HCT116 (cell line): ENCODE data around the gene ALOX5AP.

Experiments used
- EZH2 ChIP-seq: fragments of 200-600 bp; sonication (generic); IDR thresholded peaks from 2 replicates; pipeline ENCODE4 v1.6.1; 2017; ENCODE audit warnings: antibody characterized with exemption, mixed run types
- EZH2phosphoT487 ChIP-seq: fragments of 200-600 bp; IDR thresholded peaks from 2 replicates; pipeline ENCODE4 v1.6.1; 2018; ENCODE audit warnings: antibody characterized with exemption, borderline replicate concordance
- FOSL1 ChIP-seq: IDR thresholded peaks from 2 replicates; pipeline ENCODE4 v1.6.1; 2012; ENCODE audit warnings: low read depth
- POLR2A ChIP-seq: IDR thresholded peaks from 2 replicates; pipeline ENCODE4 v1.7.0; 2011; ENCODE audit warnings: borderline replicate concordance; ENCODE audit not compliant: insufficient read depth, insufficient read length; ENCODE audit errors: extremely low read depth
- POLR2AphosphoS5 ChIP-seq: IDR thresholded peaks from 2 replicates; pipeline ENCODE4 v1.6.1; 2011; ENCODE audit warnings: mild to moderate bottlenecking, low read depth, low read length, moderate library complexity
- YY1 ChIP-seq: IDR thresholded peaks from 2 replicates; pipeline ENCODE4 v1.6.1; 2011; ENCODE audit warnings: low read length, low read depth, moderate library complexity, mild to moderate bottlenecking; ENCODE audit not compliant: insufficient replicate concordance; ENCODE audit errors: extremely low read depth
- TF ChIP-seq, protein P1 (sequence below), 3 experiments: fragments of 200-600 bp in 1 of 3; sonication (generic) in 1 of 3; IDR thresholded peaks in 2 of 3; conservative IDR thresholded peaks in 1 of 3; 2 replicates each; pipeline ENCODE4 v1.5.1; 2012 to 2017; ENCODE audit warnings: low read depth in 2 of 3, low read length in 2 of 3, antibody characterized with exemption in 1 of 3, borderline replicate concordance in 1 of 3, control low read depth in 1 of 3, mild to moderate bottlenecking in 1 of 3, mixed read lengths in 1 of 3, mixed run types in 1 of 3, moderate library complexity in 1 of 3; ENCODE audit not compliant: insufficient read depth in 1 of 3
- TF ChIP-seq, protein P2 (sequence below): IDR thresholded peaks from 2 replicates; pipeline ENCODE4 v1.6.1; 2012; ENCODE audit warnings: low read depth
- TF ChIP-seq, protein P3 (sequence below): IDR thresholded peaks from 2 replicates; pipeline ENCODE4 v1.6.1; 2012
- TF ChIP-seq, protein P4 (sequence below): IDR thresholded peaks from 2 replicates; pipeline ENCODE4 v1.6.1; 2012

DNA sequence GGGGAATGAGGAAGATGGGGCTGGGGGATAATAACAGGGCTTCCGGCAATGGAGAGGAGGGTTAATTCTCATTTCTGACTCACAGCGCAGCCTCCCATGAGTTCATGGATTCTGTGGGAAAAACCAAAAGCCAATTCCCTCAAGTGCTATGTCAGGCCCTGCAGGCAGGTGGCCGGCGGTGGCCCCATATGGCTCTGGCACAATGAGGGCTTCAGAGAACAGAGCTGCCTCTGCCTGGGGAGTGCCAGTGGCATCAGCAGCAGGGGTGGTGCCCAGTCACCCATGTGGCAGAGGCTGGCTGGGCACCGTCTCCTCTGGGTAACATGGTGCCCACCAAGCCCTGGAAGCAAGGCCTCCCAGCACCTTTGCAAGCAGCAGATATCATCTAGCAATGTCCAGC lies 69.1 kb downstream of the ALOX5AP start:
- TF ChIP-seq, protein P1, sequence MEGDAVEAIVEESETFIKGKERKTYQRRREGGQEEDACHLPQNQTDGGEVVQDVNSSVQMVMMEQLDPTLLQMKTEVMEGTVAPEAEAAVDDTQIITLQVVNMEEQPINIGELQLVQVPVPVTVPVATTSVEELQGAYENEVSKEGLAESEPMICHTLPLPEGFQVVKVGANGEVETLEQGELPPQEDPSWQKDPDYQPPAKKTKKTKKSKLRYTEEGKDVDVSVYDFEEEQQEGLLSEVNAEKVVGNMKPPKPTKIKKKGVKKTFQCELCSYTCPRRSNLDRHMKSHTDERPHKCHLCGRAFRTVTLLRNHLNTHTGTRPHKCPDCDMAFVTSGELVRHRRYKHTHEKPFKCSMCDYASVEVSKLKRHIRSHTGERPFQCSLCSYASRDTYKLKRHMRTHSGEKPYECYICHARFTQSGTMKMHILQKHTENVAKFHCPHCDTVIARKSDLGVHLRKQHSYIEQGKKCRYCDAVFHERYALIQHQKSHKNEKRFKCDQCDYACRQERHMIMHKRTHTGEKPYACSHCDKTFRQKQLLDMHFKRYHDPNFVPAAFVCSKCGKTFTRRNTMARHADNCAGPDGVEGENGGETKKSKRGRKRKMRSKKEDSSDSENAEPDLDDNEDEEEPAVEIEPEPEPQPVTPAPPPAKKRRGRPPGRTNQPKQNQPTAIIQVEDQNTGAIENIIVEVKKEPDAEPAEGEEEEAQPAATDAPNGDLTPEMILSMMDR (IDR thresholded peaks at IDR 0.05 in 2 of 3, conservative IDR thresholded peaks at IDR 0.05 in 1 of 3; ENCODE audit: borderline replicate concordance in 1 of 3, insufficient read depth in 1 of 3, low read depth in 2 of 3, low read length in 2 of 3), result peak in 2 of 3 experiments; percentile 39 to 47; a peak in 4 of 6 replicates
- no peak for TF ChIP-seq POLR2AphosphoS5
- no peak for TF ChIP-seq POLR2A
- no peak for TF ChIP-seq EZH2
- TF ChIP-seq, protein P2, sequence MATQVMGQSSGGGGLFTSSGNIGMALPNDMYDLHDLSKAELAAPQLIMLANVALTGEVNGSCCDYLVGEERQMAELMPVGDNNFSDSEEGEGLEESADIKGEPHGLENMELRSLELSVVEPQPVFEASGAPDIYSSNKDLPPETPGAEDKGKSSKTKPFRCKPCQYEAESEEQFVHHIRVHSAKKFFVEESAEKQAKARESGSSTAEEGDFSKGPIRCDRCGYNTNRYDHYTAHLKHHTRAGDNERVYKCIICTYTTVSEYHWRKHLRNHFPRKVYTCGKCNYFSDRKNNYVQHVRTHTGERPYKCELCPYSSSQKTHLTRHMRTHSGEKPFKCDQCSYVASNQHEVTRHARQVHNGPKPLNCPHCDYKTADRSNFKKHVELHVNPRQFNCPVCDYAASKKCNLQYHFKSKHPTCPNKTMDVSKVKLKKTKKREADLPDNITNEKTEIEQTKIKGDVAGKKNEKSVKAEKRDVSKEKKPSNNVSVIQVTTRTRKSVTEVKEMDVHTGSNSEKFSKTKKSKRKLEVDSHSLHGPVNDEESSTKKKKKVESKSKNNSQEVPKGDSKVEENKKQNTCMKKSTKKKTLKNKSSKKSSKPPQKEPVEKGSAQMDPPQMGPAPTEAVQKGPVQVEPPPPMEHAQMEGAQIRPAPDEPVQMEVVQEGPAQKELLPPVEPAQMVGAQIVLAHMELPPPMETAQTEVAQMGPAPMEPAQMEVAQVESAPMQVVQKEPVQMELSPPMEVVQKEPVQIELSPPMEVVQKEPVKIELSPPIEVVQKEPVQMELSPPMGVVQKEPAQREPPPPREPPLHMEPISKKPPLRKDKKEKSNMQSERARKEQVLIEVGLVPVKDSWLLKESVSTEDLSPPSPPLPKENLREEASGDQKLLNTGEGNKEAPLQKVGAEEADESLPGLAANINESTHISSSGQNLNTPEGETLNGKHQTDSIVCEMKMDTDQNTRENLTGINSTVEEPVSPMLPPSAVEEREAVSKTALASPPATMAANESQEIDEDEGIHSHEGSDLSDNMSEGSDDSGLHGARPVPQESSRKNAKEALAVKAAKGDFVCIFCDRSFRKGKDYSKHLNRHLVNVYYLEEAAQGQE, result no peak
- no peak for TF ChIP-seq YY1
- TF ChIP-seq, protein P3, sequence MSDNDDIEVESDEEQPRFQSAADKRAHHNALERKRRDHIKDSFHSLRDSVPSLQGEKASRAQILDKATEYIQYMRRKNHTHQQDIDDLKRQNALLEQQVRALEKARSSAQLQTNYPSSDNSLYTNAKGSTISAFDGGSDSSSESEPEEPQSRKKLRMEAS, result no peak
- TF ChIP-seq, protein P4, sequence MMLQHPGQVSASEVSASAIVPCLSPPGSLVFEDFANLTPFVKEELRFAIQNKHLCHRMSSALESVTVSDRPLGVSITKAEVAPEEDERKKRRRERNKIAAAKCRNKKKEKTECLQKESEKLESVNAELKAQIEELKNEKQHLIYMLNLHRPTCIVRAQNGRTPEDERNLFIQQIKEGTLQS, result no peak
- no peak for TF ChIP-seq FOSL1
- no peak for TF ChIP-seq EZH2phosphoT487
